RCC 7860 (cell line): ENCODE data around the gene MTFP1.
A peak's percentile ranks its signal among the peaks of the same experiment; 100 is the strongest.
"Not testable (repeated sequence)": the region's sequence is repeated elsewhere in the genome, so short reads cannot be mapped to it uniquely, and the experiment has no call there.

Source experiments
- DNase-seq: peaks from one replicate; pipeline ENCODE4 v3.0.0-alpha.2; 2015; ENCODE audit warnings: low spot score
- FAIRE-seq: peaks from 2 replicates; lab custom pipeline; 2012; peaks lifted over from hg19 to GRCh38; lab: Jason Lieb, UNC

MTFP1 gene

DNA sequence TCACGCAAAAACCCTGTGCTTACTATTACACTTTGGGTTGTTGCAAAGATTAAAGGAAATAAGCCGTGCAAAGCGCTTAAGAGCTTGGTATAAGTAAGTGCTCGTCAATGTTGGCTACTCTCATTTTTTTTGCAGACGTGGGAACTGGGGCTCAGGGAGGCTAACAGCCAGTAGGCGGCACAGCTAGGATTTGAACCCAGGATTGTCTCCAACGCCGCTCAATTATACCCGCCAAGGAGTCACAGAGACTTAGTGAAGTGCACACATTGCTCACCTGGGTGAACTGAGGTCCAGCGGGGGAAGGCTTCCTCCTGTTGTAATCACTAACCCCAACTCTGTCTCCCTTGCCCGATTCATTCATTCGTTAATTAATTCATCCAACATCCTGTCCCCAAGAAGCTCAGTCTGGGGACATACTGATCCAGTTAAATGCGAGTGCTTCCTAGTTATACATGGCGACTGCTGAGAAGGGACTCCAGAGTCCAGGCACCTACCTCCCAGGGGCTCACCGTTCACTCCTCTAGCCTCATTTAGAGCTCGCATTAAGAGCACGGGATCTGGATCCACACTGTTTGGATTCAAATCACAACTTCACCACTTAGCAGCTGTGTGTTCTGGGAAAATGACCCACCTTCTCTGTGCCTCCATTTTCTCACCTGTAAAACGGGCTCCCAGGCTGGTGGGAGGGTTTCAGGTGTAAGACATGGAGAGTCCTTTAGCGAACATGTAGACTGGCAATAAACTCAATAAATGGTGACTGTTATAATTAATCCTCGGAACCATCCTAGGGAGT is 838 bp upstream of the MTFP1 start:
- FAIRE-seq = no peak
- DNase-seq = peak; percentile 51

DNA sequence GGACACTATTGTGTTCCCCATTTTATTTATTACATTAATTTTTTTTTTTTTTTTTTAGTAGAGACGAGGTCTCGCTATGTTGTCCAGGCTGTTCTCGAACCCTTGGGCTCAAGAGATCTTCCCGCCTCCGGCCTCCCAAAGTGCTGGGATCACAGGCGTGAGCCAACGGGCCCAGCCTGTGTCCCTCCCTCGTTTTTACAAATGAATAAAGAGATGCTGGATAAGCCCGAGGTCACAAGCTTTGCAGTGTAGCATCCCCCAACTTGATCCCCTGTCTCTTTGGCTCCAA is 297 bp upstream of the MTFP1 start:
- FAIRE-seq = no peak

DNA sequence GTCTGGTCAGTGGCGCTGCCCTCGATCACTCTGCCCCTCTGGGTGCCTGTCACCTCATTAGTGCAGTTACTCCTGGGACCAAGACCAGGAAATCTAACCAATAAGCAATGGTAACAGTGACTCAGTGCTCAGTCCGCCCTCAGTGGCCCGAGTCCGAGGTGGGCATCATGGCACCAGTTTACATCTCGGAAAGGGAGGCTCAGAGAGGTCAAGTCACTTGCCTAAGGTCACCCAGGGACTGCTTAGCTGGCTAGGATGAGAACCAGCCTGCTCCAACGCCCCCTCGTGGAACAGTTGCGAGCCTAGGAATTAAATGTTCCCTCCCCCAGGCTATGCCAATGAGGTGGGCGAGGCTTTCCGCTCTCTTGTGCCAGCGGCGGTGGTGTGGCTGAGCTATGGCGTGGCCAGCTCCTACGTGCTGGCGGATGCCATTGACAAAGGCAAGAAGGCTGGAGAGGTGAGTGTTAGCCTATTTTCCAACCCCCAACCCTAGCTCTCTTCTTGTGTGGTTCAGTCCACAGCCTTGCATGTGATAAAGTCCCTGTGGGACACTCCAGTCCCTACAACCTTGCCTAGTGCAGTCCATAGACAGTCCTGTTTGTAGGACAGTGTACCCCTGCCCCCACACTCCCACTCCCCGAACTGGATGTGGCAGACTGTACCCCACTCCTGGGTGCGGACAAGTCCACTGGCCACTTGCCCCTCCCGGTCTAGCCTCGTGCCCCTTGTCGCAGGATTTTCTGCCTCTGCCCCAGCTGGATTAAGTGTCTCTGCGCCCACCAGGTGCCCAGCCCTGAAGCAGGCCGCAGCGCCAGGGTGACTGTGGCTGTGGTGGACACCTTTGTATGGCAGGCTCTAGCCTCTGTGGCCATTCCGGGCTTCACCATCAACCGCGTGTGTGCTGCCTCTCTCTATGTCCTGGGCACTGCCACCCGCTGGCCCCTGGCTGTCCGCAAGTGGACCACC is 1.1 kb downstream of the MTFP1 start:
- FAIRE-seq (no peak), DNase-seq (peak; percentile 79)

More for the DNA sequence above, 297 bp upstream of the MTFP1 start:
- no peak for DNase-seq

DNA sequence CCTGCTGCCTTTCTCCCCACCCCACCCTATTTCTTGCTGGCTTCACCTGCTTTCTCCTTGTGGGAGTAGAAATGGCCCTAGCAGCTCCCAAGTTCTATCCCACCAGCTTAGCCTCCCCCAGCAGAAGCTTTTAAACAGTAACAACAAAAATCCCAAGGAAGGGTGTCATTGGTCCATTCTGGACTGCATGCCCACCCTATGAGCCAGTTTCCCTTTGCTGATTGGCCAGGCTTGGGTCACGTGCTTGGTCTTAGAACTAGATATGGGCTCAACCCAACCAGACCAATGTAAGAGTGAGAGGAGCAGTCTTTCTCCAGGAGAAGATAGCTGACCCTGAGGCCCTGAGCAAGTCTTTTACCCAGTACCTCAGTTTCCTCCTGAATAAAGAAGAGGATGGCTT is 2.3 kb downstream of the MTFP1 start:
- no peak for FAIRE-seq
- DNase-seq = no peak

DNA sequence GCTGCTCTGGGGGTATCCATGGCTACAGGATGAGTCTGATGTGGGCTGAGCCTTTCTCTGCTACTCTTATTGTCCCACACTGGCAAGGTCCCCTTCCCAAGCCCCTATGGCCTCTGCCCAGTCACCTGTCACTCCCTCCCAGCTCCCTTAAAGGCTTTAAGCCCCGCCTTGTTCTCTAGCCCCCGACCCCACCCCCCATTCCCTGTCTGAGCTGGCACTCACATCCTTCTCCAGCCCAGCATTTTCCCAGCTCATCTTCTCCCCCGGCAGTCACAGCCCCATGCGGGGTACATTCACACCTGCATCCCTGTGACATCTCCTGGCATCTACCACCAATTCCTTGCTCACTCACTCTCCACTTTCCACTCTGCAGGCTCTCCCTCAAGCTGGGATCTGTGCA is 4.3 kb downstream of the MTFP1 start:
- DNase-seq (no peak), FAIRE-seq (no peak)

DNA sequence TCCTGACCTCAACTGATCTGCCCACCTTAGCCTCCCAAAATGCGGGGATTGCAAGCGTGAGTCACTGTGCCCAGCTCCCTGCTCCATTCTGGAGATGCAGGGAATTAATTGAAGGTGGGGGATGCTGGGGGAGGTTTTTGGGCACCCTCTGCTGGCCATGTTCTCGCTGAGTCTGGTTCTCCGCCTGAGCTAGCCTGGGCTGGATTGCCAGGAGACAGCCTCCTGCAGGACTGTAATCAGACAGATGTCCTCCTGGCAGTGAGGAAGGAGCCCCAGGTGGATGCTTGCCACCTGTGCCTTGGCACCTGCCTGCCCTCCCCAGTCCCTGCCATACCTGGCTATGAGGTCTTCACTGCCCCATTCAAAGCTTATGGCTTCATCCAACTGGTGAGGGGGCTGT is 5.4 kb downstream of the MTFP1 start:
- FAIRE-seq (no peak), DNase-seq (no peak)

DNA sequence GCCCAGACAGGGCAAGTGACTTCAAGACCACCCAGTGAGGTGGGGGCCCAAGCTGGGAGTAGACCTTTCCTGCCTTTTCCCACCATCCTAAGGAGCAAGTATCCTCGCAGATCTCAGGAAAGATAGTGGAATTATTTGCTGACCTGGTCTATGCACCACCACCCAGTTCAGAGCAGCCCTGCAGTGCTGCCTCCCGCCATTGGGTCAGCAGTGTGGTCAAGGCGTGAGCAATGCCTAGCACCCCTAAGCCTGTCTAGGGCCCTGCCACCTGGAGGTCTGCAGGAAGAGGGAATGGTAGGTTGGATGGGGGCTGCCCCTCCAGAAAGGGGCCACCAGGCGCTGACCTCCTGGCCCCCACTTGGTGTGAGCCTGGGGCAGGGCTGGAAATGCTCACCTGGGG is 6.5 kb downstream of the MTFP1 start:
- FAIRE-seq (no peak), DNase-seq (no peak)

DNA sequence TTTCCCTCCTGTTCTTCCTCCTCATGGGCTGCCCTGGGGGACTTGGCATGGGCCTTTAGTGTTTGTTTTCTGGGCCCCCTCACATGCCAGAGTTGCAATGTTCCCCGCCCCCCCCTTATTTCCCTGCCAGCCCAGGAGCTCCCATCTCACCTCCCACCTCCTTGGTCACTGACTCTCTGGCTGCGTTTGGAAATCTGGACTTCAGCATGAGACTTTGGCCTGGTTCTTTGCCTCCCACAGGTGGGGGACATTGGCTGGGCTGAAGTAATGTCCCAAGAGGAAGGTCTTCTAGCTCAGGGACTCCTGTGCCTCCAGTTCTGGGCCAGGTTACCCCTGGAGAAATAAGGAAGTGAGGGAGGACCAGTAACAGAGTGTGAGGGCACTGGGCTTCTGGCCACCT is 7.0 kb downstream of the MTFP1 start:
- no peak for DNase-seq
- no peak for FAIRE-seq

DNA sequence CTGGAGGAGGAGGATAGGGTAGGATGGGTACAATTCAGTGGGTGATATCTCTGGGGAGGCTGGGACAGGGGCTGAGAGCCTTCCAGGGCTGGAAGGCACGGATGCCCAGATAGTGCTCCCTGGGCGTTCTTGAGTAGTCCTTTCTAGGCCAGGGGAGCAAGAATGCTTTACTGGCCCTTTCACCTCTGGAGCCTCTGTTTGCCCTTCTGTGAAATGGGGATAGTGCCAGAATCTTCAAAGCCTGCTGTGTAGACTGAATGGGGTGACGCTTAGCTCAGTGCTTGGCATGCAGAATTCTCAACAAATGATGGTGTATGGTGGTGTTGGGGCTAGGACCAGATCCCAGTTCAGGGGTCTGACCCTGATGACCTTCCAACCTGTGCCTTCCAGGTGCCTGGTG is 7.7 kb downstream of the MTFP1 start:
- FAIRE-seq (no peak), DNase-seq (no peak)

DNA sequence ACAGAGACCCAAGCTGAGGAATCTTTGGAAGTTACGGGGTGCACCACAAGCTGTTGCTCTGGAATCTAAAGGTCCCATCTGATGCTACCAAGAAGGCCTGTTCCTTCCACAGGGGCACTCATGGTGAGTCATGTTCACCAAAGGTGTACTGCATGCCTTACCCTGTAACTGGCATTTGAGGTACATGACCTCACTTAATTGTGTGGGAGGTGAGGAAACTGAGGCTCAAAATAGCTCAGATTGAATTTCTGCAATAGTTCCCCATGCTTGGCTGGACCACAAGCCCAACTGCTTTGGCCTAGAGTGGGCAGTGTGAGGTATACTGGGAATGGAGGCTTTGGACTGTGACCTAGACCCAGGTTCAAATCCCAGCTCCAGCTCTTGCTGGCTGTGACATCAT is 8.2 kb downstream of the MTFP1 start:
- no peak for FAIRE-seq
- DNase-seq = no peak

DNA sequence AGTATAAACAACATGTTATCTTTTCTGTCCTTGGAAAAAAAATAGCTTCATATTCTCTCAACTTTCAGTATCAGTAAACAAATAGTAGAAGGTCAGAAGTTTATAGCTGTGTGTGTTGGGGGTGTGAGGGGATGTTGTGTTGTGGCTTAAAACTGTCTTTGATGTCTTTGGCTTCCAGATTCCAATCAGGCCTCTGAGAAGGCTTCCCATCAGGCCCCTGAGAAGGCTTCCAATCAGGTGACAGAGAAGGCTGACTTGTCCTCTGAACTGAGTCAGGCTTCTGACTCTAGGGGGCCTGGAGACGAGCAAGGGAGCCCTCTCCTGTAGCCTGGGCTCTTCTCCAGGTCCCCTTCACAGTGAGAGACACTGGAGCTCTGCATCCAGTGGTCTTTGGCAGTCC is 9.3 kb downstream of the MTFP1 start:
- DNase-seq = no peak
- FAIRE-seq = no peak

DNA sequence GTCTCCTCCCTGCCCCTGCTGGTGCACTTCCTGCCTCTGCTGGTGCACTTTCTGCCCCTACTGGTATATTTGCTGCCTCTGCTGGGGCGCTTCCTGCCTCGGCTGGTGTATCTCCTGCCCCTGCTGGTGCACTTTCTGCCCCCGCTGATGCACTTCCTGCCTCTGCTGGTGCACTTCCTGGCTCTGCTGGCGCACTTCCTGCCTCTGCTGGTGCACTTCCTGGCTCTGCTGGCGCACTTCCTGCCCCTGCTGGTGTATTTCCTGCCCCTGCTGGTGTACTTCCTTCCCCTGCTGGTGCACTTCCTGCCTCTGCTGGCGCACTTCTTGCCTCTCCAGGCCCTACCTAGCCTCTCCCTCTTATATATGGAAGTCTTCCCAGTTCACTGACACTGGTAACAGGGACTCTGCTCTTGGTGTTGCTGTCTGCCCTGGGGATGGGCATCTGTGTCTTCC is 10.1 kb downstream of the MTFP1 start:
- FAIRE-seq = no peak
- DNase-seq = no peak

DNA sequence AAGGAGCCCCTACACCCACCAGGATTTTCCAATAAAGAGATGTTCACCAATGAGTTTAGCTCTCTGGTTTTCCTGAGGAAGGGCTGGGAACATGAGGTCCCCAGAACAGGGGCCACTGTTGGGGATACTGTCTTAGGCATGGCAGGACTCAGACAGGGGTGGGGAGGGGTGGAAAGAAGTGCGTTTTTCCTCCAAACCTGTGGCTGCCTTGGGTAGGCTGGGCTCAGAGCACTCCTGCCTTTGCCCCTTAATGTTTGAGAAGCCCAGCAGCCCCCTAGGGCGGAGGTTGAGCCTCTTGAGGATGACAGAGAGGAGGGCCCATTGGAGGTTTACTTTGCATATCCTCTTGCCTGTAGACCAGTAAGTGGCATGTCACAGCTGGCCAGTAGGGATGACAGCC is 10.6 kb downstream of the MTFP1 start:
- no peak for DNase-seq
- no peak for FAIRE-seq

DNA sequence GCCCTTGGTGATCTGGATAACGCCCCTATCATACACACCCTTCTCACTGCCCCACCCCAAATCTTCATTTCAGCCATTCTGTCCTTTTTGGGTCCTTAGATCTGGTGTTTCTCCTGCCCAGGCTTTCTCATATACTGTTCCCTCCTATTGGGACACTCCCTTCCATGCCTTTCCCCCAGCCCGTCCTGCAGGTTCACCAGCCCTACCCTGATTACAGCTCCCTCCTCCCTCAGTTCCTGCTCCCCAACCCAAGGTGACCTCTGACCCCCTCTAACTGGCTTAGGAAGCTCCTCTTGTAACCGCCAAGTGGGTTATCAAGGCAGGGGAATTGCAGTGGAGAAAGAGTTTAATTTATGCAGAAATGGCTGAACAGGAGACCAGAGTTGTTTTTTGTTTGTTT is 13.0 kb downstream of the MTFP1 start:
- DNase-seq = no peak
- FAIRE-seq = no peak

DNA sequence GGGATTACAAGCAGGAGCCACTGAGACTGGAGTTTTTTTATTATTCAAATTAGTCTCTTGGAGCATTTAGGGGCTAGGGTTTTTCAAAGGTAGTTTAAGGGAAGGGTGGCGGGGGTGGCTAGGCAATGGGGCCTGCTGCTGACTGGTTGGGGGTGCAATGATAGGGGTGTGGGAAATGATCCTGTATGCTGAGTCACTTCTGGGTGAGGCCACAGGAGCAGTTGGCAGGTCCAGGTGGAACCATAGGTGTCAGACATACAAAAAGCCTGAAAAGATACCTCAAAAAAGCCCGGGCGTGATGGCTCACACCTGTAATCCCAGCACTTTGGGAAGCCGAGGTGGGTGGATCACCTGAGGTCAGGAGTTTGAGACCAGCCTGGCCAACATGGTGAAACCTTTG is 13.7 kb downstream of the MTFP1 start:
- DNase-seq = no peak

DNA sequence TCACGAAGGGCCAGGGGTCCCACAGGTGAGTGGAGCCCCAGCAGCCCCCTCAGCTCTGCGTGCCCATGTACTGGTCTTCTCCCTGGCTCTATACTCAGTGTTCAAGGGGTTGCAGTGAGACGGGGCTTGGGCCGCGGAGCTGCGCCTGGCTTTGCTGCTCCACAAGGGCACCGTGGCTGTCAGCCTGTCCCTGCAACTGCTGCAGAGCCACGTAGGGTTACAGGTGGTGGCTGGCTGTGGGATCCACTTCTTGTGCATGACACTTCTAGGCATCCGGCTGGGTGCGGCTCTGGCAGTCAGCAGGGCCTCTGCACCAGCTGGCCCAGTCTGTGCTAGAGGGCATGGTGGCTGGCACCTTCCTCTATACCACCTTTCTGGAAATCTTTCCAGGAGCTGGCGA is 14.3 kb downstream of the MTFP1 start:
- DNase-seq (no peak), FAIRE-seq (no peak)

More for the DNA sequence above, 13.7 kb downstream of the MTFP1 start:
- no peak for FAIRE-seq

DNA sequence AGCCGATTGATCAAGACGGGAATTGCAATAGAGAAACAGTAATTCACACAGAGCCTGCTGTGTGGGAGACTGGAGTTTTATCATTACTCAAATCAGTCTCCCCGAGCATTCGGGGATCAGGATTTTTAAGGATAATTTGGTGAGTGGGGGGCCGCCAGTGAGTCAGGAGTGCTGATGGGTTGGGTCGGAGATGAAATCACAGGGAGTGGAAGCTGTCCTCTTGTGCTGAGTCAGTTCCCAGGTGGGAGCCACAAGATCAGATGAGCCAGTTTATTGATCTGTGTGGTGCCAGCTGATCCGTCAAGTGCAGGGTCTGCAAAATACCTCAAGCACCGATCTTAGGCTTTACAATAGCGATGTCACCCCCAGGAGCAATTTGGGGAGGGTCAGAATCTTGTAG is 15.5 kb downstream of the MTFP1 start:
- DNase-seq = no peak
- no peak for FAIRE-seq

DNA sequence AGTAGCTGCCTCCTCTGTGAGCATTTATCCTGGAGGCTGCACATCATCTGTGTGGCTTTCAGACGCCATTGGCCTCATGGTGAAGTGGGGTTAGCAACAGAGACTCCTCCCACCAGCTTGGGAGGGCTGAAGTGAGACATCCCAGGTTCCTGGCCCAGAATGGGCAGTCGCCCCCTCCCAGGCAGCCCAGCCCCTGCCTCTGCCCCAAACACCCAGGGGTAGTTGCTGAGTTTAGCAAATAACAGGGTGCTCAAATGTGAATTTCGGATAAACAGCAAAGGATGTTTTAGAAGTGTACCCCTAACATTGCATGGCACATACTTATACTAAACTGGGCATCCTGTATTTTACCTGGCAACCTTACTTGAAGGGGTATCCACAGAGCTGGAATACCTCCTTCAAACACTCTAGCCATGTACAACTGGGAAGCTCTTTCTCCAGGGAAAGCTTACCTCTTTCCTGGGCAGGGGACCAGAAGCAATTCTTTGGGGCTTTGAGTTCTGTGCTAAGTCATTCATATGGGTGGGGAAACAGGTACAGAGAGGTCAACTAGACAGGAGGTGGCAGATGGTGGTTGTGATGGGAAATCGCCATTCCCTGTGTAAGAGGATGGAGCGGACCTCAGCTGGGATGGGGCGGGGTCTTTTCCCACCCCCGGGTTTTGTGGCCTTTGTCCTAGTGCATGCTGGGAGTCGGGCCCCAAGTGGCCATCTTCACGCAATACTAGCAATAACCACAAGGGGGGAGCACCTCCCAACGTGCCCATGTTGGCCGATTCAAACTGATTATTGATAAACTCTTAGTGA is 19.3 kb downstream of the MTFP1 start:
- DNase-seq = no peak

DNA sequence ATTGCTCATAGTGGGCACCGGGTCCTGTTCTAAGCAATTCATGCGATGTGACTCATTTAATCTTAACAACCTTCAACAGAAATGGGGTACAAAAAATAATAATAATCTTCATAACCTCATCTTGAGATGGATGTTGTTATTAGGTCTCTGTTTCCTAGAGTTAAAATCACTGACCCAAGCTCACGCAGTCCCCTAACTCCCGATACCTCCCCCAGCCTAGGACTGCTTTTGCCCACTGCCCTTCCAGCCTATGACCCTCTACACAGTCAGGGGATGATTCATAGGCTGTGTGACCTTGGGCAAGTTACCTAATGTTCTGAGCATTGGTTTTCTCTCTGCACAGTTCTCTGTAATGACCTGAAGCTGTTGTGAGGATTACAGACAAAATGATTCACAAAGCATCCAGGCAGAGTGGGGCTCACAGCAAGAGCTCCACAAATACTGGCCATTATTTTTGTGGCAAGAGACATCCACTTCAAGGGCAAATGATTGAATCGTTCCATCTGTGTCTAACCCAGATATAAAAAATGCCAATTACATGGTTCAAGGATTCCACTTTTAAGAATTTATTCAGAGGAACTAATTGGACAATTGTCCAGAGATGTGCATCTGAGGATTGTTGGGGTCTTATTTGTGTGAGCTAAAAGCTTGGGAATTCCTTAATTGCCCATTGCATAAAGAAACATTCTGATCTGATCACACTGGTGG is 20.0 kb downstream of the MTFP1 start:
- DNase-seq = peak; percentile 21
- no peak for FAIRE-seq

More for the DNA sequence above, 19.3 kb downstream of the MTFP1 start:
- FAIRE-seq = no peak

DNA sequence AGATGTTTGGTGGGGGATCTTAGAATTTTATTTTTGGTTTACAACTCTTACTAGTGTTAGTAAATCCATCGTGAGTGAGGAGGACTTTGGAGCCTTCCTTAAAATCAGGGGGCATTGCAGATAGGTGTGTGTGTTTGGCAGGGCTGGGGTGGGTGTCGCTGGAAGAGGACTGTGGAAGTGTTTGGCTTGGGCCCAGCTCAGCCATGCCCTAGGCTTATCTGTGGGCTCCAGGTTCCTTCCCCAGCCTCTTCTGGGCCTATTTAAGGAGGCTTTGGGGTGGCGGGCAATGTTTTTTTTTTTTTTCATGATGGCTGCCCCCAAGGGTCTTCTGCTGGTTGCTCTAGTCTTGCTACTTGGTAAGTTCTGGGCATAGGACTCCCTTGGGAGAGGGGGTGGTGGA is 22.1 kb downstream of the MTFP1 start:
- no peak for DNase-seq
- FAIRE-seq = no peak

DNA sequence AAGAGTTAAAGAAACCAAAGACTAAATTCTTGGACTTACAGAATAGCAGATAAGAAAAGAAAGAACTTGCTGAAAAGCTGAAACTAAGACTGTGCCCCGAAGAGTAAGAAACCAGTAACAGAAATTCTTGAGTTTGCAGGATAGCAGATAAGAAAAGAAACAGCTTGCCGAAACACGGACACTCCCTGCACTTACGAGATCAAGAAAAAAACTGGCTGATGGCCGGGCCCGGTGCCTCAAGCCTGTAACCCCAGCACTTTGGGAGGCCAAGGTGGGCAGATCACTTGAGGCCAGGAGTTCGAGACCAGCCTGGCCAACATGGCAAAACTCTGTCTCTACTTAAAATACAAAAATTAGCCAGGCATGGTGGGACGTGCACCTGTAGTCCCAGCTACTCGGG is 25.9 kb downstream of the MTFP1 start:
- FAIRE-seq, DNase-seq: not testable (repeated sequence)
